Glutamatergic neuron (in vitro differentiated cells): ENCODE measurements around the gene ADAMTS4. TPM values are rescaled to one million over a fixed set of nuclear protein-coding genes. Genes with fewer than 3 reads are reported as not detected.
"Not testable (repeated sequence)": the region's sequence is repeated elsewhere in the genome, so short reads cannot be mapped to it uniquely, and the experiment has no call there.

Source experiments
- DNase-seq: peaks from one replicate; pipeline ENCODE4 v3.0.0; 2022
- H3K27ac Mint-ChIP-seq: one replicate; pipeline ENCODE4 v1.8.0; 2020; ENCODE audit warnings: mild to moderate bottlenecking, mixed read lengths, inconsistent platforms; ENCODE audit not compliant: unreplicated experiment
- H3K27me3 Mint-ChIP-seq: one replicate; pipeline ENCODE4 v1.8.0; 2020; ENCODE audit warnings: mild to moderate bottlenecking, moderate library complexity, mixed read lengths, inconsistent platforms; ENCODE audit not compliant: unreplicated experiment
- H3K36me3 Mint-ChIP-seq: one replicate; pipeline ENCODE4 v1.8.0; 2020; ENCODE audit warnings: mild to moderate bottlenecking, mixed read lengths, inconsistent platforms; ENCODE audit not compliant: unreplicated experiment
- H3K4me1 Mint-ChIP-seq: one replicate; pipeline ENCODE4 v1.8.0; 2020; ENCODE audit warnings: mild to moderate bottlenecking, low read depth, mixed read lengths, inconsistent platforms; ENCODE audit not compliant: unreplicated experiment
- H3K4me3 Mint-ChIP-seq: one replicate; pipeline ENCODE4 v1.8.0; 2020; ENCODE audit warnings: mild to moderate bottlenecking, mixed read lengths, inconsistent platforms; ENCODE audit not compliant: unreplicated experiment
- H3K9me3 Mint-ChIP-seq: one replicate; pipeline ENCODE4 v1.8.0; 2020; ENCODE audit warnings: mild to moderate bottlenecking, moderate library complexity, mixed read lengths, inconsistent platforms; ENCODE audit not compliant: unreplicated experiment
- total RNA-seq: library from RNA; stranded (reverse); fragmentation: NEBNext Ultra II Directional; extraction: Animal tissue kit (Norgen Biotek cat#: 25700); gene quantifications from one replicate; pipeline ENCODE4 v1.2.1, GENCODE V29; 2021; ENCODE audit not compliant: unreplicated experiment
- TF ChIP-seq, protein P1 (sequence below): fragments of 200-600 bp; sonication (generic); IDR thresholded peaks from one replicate; pipeline ENCODE4 v1.5.0; 2021; ENCODE audit not compliant: partially characterized antibody, unreplicated experiment

ADAMTS4 gene
- total RNA-seq, 1 donor from 2014 or later = 12.3 TPM

DNA sequence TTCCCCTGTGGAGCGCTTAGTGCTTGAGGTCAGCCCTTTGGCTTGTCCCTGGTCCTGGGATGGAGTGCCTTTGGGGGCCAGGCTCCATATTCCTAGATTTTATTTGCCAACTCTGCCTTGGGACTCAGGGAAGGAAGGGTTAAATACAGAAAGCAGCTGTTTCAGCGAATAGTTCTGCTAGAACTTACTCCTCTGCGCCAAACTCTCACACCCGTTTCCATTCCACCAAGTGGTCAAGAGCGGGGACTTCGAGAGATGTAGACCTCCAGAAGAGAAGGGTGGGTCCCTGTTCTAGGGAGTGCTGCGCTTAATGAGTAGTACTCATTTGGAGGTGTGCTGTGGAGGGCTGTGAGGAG, 26.3 kb upstream of the ADAMTS4 start:
- Mint-ChIP-seq H3K4me1 (peaks cover 7% of the 10 kb centered on the region), H3K36me3 (no peaks in the 10 kb centered on the region), H3K9me3 (no peaks in the 10 kb centered on the region), H3K27ac (no peak overlapping the region), H3K4me3 (no peak overlapping the region), H3K27me3 (peaks cover 2% of the 10 kb centered on the region)
- TF ChIP-seq, protein P1, sequence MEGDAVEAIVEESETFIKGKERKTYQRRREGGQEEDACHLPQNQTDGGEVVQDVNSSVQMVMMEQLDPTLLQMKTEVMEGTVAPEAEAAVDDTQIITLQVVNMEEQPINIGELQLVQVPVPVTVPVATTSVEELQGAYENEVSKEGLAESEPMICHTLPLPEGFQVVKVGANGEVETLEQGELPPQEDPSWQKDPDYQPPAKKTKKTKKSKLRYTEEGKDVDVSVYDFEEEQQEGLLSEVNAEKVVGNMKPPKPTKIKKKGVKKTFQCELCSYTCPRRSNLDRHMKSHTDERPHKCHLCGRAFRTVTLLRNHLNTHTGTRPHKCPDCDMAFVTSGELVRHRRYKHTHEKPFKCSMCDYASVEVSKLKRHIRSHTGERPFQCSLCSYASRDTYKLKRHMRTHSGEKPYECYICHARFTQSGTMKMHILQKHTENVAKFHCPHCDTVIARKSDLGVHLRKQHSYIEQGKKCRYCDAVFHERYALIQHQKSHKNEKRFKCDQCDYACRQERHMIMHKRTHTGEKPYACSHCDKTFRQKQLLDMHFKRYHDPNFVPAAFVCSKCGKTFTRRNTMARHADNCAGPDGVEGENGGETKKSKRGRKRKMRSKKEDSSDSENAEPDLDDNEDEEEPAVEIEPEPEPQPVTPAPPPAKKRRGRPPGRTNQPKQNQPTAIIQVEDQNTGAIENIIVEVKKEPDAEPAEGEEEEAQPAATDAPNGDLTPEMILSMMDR = no peak
- DNase-seq = no peak

DNA sequence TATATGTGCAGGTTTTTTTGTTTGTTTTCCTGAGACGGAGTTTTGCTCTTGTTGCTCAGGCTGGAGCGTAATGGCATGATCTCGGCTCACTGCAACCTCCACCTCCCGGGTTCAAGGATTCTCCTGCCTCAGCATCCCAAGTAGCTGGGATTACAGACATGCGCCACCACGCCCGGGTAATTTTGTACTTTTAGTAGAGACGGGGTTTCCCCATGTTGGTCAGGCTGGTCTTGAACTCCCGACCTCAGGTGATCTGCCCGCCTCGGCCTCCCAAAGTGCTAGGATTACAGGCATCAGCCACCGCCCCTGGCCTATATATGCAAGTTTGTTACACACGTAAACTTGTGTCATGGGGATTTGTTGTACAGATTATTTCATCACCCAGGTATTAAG, 25.8 kb upstream of the ADAMTS4 start:
- H3K4me3 Mint-ChIP-seq = not testable (repeated sequence)

DNA sequence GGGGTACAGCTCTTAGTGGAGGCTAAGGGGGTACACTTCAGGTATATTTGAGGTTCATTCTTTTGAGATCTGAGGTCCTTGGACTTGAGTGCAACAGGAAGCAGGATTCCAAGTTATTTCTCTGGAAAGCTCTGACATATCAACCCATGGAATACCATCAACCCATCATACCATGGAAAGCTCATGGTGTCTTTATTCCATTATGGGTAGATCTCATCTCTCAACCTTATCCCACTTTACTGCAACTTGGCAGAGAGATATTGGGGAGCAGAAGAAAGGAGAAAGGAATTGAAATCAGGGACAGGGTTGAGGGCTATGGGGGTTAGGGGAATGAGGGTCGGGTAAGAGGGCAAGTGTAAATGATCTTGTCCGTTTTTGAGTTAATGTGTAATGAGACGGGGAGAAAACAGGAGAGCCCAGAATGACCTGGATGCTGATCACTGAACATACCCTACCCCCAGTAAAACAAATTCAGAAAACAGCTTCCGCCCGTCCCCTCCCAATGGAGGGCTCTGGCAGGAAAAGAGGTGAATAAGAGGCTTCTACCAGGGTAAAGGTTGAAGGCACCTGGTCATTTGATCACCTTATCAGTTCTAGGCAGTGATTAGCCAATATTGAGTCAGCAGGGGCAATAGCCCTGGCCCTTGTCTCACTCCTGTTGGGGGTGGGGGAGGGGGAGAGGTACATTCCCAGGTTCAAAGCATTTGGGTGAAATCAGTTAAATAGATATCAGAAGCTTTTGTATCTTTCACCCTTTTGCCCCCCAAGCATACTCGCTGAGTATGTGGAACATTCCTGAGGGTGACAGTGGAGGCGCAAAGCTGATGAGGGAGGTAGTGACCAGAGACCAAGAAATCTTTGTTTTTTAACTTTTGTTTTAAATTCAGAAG, 25.2 kb upstream of the ADAMTS4 start:
- no peak overlapping the region for H3K4me3 Mint-ChIP-seq
- no peaks in the 10 kb centered on the region for H3K9me3 Mint-ChIP-seq
- DNase-seq = no peak
- peaks cover 2% of the 10 kb centered on the region for H3K27me3 Mint-ChIP-seq
- TF ChIP-seq, protein P1 = no peak
- peaks cover 7% of the 10 kb centered on the region for H3K4me1 Mint-ChIP-seq
- no peaks in the 10 kb centered on the region for H3K36me3 Mint-ChIP-seq
- H3K27ac Mint-ChIP-seq = no peak overlapping the region

More for the DNA sequence above, 25.8 kb upstream of the ADAMTS4 start:
- not testable (repeated sequence) for H3K27ac Mint-ChIP-seq, H3K4me1 Mint-ChIP-seq, H3K36me3 Mint-ChIP-seq, H3K27me3 Mint-ChIP-seq, H3K9me3 Mint-ChIP-seq, DNase-seq

DNA sequence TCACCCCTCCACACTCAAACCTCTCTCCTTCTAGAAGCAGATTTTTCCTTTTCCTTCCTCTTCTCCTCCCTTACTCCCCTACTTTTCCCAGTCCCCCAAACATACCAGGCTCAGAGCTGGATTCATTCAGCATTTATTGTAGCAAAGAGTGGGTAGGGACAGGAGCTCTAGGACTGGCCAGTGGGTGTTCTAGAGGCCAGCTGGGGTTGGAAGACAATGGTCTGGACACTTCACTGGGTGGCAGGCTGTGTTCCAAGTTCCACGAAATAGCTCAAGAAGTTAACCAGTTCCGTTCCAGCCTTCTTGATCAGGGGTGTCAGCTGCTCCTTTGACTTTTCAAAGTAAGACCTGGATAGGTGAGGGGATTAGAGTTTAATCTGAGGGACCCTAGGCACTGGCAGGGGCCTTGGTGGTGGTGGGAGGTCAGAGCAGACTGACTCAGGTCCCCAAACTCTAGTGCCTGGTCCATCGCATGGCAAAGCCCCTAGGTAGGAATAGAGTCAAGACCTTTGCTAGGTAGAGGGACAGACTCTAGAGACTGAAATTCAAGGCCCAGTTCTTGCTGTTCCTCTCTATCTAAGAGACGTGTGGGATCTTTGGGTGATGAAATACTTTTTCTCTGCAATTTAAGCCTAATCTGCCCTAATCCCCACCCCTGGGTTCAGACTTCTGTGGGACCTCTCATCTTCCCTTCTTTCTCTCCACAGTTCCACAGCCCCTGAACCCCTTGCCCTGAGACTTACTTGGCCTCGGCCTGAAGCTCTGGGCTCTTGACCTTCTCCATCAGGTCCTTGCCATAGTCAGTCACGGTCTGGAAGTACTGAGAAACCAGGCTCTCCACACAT, 23.5 kb upstream of the ADAMTS4 start:
- DNase-seq = no peak
- Mint-ChIP-seq H3K27me3 (peaks cover 2% of the 10 kb centered on the region), H3K4me3 (no peak overlapping the region), H3K36me3 (no peaks in the 10 kb centered on the region), H3K4me1 (peaks cover 6% of the 10 kb centered on the region), H3K9me3 (no peaks in the 10 kb centered on the region), H3K27ac (no peak overlapping the region)
- TF ChIP-seq, protein P1 = no peak

DNA sequence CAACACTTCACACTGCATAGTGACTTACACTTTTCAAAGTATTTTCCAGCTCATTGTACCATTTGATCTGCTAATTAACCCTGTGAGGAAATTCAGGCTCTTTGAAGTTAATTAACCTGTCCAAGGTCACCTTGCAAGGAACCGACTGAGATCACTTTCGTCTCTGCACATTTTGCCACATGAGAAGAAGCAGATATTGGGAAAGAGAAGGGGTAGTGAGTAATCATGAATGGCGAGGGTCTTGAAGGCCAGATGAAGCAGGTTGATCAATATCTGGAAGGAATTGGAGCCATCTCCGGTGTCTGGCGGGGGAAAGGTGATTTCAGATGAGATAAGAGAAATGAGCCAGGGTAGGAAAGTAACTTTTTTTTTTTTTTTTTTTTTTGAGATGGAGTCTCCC, 21.1 kb upstream of the ADAMTS4 start:
- Mint-ChIP-seq H3K4me3 (no peak overlapping the region), H3K27me3 (no peaks in the 10 kb centered on the region), H3K4me1 (no peaks in the 10 kb centered on the region), H3K9me3 (peaks cover under 1% of the 10 kb centered on the region), H3K27ac (no peak overlapping the region), H3K36me3 (no peaks in the 10 kb centered on the region)
- no peak for DNase-seq
- TF ChIP-seq, protein P1 = no peak
